ENCODE results near the gene INKA1.
A peak's percentile ranks its signal among the peaks of the same experiment; 100 is the strongest.

INKA1 gene

GRCh38 chr3:49786357-49787181 is 16.5 kb upstream of the INKA1 start, which contains the start of gene IP6K1:
Gene IP6K1 (minus strand): TSS chr3:49786542. CDS start chr3:49748040, 38,502 bp downstream.
- DNase-seq (ENCODE audit: low read depth) = peak; percentile 100

- DNase-seq (ENCODE audit: low read depth) = no peak
Observed at GRCh38 chr3:49787182-49787464, 15.9 kb upstream of the INKA1 start.

GRCh38 chr3:49787536-49787935 is 15.5 kb upstream of the INKA1 start:
- DNase-seq (ENCODE audit: low read depth) = no peak

- no peak for DNase-seq (ENCODE audit: low read depth)
Observed at GRCh38 chr3:49788056-49788455, 15.0 kb upstream of the INKA1 start.

GRCh38 chr3:49790626-49791411 is 12.2 kb upstream of the INKA1 start:
- no peak for DNase-seq (ENCODE audit: low read depth)

GRCh38 chr3:49791571-49791970 is 11.5 kb upstream of the INKA1 start:
- no peak for DNase-seq (ENCODE audit: low read depth)

- DNase-seq (ENCODE audit: low read depth) = no peak
Observed at GRCh38 chr3:49792371-49793150, 10.5 kb upstream of the INKA1 start.

GRCh38 chr3:49793486-49794085 is 9.5 kb upstream of the INKA1 start:
- DNase-seq (ENCODE audit: low read depth) = no peak

GRCh38 chr3:49794431-49794830 is 8.6 kb upstream of the INKA1 start:
- no peak for DNase-seq (ENCODE audit: low read depth)

- DNase-seq (ENCODE audit: low read depth) = no peak
Observed at GRCh38 chr3:49794926-49795905, 7.8 kb upstream of the INKA1 start.

- DNase-seq (ENCODE audit: low read depth) = no peak
Observed at GRCh38 chr3:49799105-49799504, 4.0 kb upstream of the INKA1 start.

GRCh38 chr3:49799761-49800160 is 3.3 kb upstream of the INKA1 start, which contains the start of gene CDHR4:
Gene CDHR4 (minus strand): TSS chr3:49799873. CDS start chr3:49799812, 61 bp downstream.
- peak; percentile 82 for DNase-seq (ENCODE audit: low read depth)

GRCh38 chr3:49801160-49801559 is 1.9 kb upstream of the INKA1 start:
- no peak for DNase-seq (ENCODE audit: low read depth)

- DNase-seq (ENCODE audit: low read depth) = no peak
Observed at GRCh38 chr3:49803465-49804140, 542 bp downstream of the INKA1 start.

- DNase-seq (ENCODE audit: low read depth) = no peak
Observed at GRCh38 chr3:49804141-49805041, 1.3 kb downstream of the INKA1 start.

- DNase-seq (ENCODE audit: low read depth) = peak; percentile 96
Observed at GRCh38 chr3:49805367-49805782, 2.3 kb downstream of the INKA1 start.

GRCh38 chr3:49805897-49806701 is 3.0 kb downstream of the INKA1 start:
- no peak for DNase-seq (ENCODE audit: low read depth)

- DNase-seq (ENCODE audit: low read depth) = no peak
Observed at GRCh38 chr3:49806850-49807249, 3.8 kb downstream of the INKA1 start.
